Activated CD8-positive, alpha-beta memory T cell treated with anti-CD3 and anti-CD28 coated beads for 24 hours (primary cell): ENCODE measurements around the gene SMCO4.

Source experiments
- DNase-seq: peaks from one replicate; pipeline ENCODE4 v3.0.0-alpha.2; 2020

Gene SMCO4

GRCh38 chr11:93526641-93527583 lies 16.3 kb downstream of the SMCO4 start:
- no peak for DNase-seq

- no peak for DNase-seq
Observed at GRCh38 chr11:93526346-93526633, 16.9 kb downstream of the SMCO4 start.

GRCh38 chr11:93525601-93526345 lies 17.4 kb downstream of the SMCO4 start:
- no peak for DNase-seq

- DNase-seq = no peak
Observed at GRCh38 chr11:93524858-93525257, 18.3 kb downstream of the SMCO4 start.

- DNase-seq = no peak
Observed at GRCh38 chr11:93524173-93524536, 19.0 kb downstream of the SMCO4 start.

- DNase-seq = no peak
Observed at GRCh38 chr11:93520726-93521509, 22.3 kb downstream of the SMCO4 start.

GRCh38 chr11:93519179-93519578 lies 24.0 kb downstream of the SMCO4 start:
- DNase-seq = no peak

GRCh38 chr11:93518081-93518480 lies 25.1 kb downstream of the SMCO4 start:
- DNase-seq = no peak

GRCh38 chr11:93517611-93518010 lies 25.6 kb downstream of the SMCO4 start:
- DNase-seq = no peak

GRCh38 chr11:93517041-93517440 lies 26.1 kb downstream of the SMCO4 start:
- no peak for DNase-seq

GRCh38 chr11:93515441-93516025 lies 27.7 kb downstream of the SMCO4 start:
- DNase-seq = no peak

GRCh38 chr11:93514712-93515111 lies 28.5 kb downstream of the SMCO4 start:
- DNase-seq = no peak

- no peak for DNase-seq
Observed at GRCh38 chr11:93513772-93514171, 29.4 kb downstream of the SMCO4 start.

GRCh38 chr11:93512949-93513667 lies 30.1 kb downstream of the SMCO4 start:
- DNase-seq = no peak

GRCh38 chr11:93512073-93512475 lies 31.1 kb downstream of the SMCO4 start:
- DNase-seq = no peak

GRCh38 chr11:93510196-93510873 lies 32.9 kb downstream of the SMCO4 start:
- DNase-seq = no peak

- no peak for DNase-seq
Observed at GRCh38 chr11:93507517-93507916, 35.7 kb downstream of the SMCO4 start.

GRCh38 chr11:93505703-93506102 lies 37.5 kb downstream of the SMCO4 start:
- no peak for DNase-seq

- DNase-seq = no peak
Observed at GRCh38 chr11:93504110-93505095, 38.8 kb downstream of the SMCO4 start.

GRCh38 chr11:93501856-93502255 lies 41.3 kb downstream of the SMCO4 start:
- no peak for DNase-seq

GRCh38 chr11:93500759-93501158 lies 42.4 kb downstream of the SMCO4 start:
- no peak for DNase-seq
